SU-DHL-6 (cell line): ENCODE results near the gene CPA4.

ENCODE experiments used
- H2AFZ ChIP-seq: fragments of 200-600 bp; sonication (generic); 2 replicates; pipeline ENCODE4 v1.6.1; 2014; ENCODE audit warnings: low read depth, mild to moderate bottlenecking, moderate library complexity, mixed read lengths, antibody characterized with exemption, low read length; ENCODE audit not compliant: severe bottlenecking
- H3F3A ChIP-seq: fragments of 200-600 bp; shearing (Covaris generic); 2 replicates; pipeline ENCODE4 v1.6.0; 2016; ENCODE audit warnings: antibody characterized with exemption, mild to moderate bottlenecking; ENCODE audit not compliant: insufficient read depth
- H3K27ac ChIP-seq: fragments of 200-600 bp; sonication (generic); 2 replicates; pipeline ENCODE4 v1.5.1; 2016; ENCODE audit warnings: low read depth, mild to moderate bottlenecking, low read length, moderate library complexity, mixed read lengths
- H3K27me3 ChIP-seq: fragments of 200-600 bp; sonication (generic), shearing (Covaris generic); 2 replicates; pipeline ENCODE4 v1.6.0; 2014; ENCODE audit warnings: mild to moderate bottlenecking, low read length
- H3K36me3 ChIP-seq: fragments of 200-600 bp; sonication (generic); 2 replicates; pipeline ENCODE4 v1.6.1; 2014; ENCODE audit warnings: mild to moderate bottlenecking, low read length, mixed read lengths
- H3K4me2 ChIP-seq: fragments of 300-600, 200-600 bp; shearing (Covaris generic), sonication (generic); 2 replicates; pipeline ENCODE4 v1.6.0; 2014; ENCODE audit warnings: low read length, low read depth, mild to moderate bottlenecking; ENCODE audit not compliant: poor library complexity, severe bottlenecking
- H3K4me3 ChIP-seq: fragments of 200-600 bp; sonication (generic); 2 replicates; pipeline ENCODE4 v1.5.1; 2014; ENCODE audit warnings: antibody characterized with exemption, low read length, mild to moderate bottlenecking, mixed read lengths; ENCODE audit not compliant: insufficient read depth, poor library complexity, severe bottlenecking
- H3K79me2 ChIP-seq: fragments of 200-600 bp; sonication (generic); 2 replicates; pipeline ENCODE4 v1.6.1; 2014; ENCODE audit warnings: mild to moderate bottlenecking, low read length, moderate library complexity; ENCODE audit not compliant: insufficient read depth
- H3K9ac ChIP-seq: fragments of 200-600 bp; sonication (generic); 2 replicates; pipeline ENCODE4 v1.7.0; 2014; ENCODE audit warnings: mild to moderate bottlenecking, low read length
- H3K9me2 ChIP-seq: fragments of 200-600 bp; sonication (generic); replicated peaks from 2 replicates; pipeline ENCODE4 v1.6.1; 2014; ENCODE audit warnings: low read length; ENCODE audit not compliant: insufficient read depth
- H3K9me3 ChIP-seq: fragments of 200-600 bp; sonication (generic); 2 replicates; pipeline ENCODE4 v1.6.1; 2014; ENCODE audit warnings: low read length, mixed read lengths; ENCODE audit not compliant: insufficient read depth
- H4K20me1 ChIP-seq: fragments of 200-600 bp; sonication (generic); 2 replicates; pipeline ENCODE4 v1.6.1; 2014; ENCODE audit warnings: low read depth, mild to moderate bottlenecking, antibody characterized with exemption, low read length, moderate library complexity, mixed read lengths
- EZH2phosphoT487 ChIP-seq: fragments of 200-600 bp; sonication (generic), shearing (Covaris generic); conservative IDR thresholded peaks from 2 replicates; pipeline ENCODE4 v1.6.1; 2018; ENCODE audit warnings: mild to moderate bottlenecking, antibody characterized with exemption, low read length, moderate library complexity, mixed read lengths
- TF ChIP-seq, protein P1 (sequence below): fragments of 200-600 bp; sonication (generic); IDR thresholded peaks from one replicate; pipeline ENCODE4 v1.5.1; 2017; ENCODE audit warnings: antibody characterized with exemption, mild to moderate bottlenecking, low read length, moderate library complexity; ENCODE audit not compliant: insufficient read depth, poor library complexity, severe bottlenecking

The CPA4 gene

GRCh38 chr7:130299866-130300265 lies 6.9 kb downstream of the CPA4 start:
- H3K9me2 ChIP-seq: no peaks in the 10 kb centered on the region
- H2AFZ ChIP-seq: no peak overlapping the region
- no peak for TF ChIP-seq EZH2phosphoT487
- TF ChIP-seq, protein P1, sequence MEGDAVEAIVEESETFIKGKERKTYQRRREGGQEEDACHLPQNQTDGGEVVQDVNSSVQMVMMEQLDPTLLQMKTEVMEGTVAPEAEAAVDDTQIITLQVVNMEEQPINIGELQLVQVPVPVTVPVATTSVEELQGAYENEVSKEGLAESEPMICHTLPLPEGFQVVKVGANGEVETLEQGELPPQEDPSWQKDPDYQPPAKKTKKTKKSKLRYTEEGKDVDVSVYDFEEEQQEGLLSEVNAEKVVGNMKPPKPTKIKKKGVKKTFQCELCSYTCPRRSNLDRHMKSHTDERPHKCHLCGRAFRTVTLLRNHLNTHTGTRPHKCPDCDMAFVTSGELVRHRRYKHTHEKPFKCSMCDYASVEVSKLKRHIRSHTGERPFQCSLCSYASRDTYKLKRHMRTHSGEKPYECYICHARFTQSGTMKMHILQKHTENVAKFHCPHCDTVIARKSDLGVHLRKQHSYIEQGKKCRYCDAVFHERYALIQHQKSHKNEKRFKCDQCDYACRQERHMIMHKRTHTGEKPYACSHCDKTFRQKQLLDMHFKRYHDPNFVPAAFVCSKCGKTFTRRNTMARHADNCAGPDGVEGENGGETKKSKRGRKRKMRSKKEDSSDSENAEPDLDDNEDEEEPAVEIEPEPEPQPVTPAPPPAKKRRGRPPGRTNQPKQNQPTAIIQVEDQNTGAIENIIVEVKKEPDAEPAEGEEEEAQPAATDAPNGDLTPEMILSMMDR: no peak
- no peak overlapping the region for H3K27ac ChIP-seq
- no peaks in the 10 kb centered on the region for H3F3A ChIP-seq
- no peak overlapping the region for H3K4me3 ChIP-seq
- H3K4me2 ChIP-seq: no peak overlapping the region
- no peaks in the 10 kb centered on the region for H3K36me3 ChIP-seq
- no peaks in the 10 kb centered on the region for H4K20me1 ChIP-seq
- H3K27me3 ChIP-seq: no peaks in the 10 kb centered on the region
- no peaks in the 10 kb centered on the region for H3K9me3 ChIP-seq
- no peaks in the 10 kb centered on the region for H3K79me2 ChIP-seq
- H3K9ac ChIP-seq: no peak overlapping the region

DNA sequence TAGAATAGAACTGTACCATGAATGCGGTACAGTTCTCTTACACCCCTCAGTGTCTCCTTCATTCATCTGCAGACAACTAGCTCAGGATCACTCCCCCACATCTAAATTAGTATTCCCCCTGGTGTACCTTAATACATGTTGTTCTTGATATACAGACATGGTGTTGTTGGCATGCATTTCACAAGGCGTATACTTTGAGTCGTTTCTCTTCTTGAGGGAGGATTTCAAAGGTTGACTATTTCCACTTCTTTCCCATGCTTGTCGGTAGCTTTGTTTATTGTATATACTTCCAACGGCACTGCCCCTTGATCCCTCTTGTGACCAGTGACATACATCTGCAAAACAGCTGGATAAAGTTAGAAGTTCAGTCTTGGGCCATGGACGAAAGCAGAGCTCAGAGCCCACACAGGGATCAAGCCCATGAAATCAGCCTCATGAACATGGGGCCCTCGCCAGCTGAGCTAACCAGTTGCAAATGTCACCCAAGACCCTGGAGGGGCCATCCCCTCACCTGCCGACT lies 8.6 kb downstream of the CPA4 start:
- H2AFZ ChIP-seq: no peak overlapping the region
- no peak overlapping the region for H3K4me3 ChIP-seq
- no peaks in the 10 kb centered on the region for H3F3A ChIP-seq
- no peak overlapping the region for H3K9ac ChIP-seq
- no peaks in the 10 kb centered on the region for H3K27me3 ChIP-seq
- no peak for TF ChIP-seq EZH2phosphoT487
- TF ChIP-seq, protein P1: no peak
- H3K36me3 ChIP-seq: no peaks in the 10 kb centered on the region
- H3K9me2 ChIP-seq: no peaks in the 10 kb centered on the region
- H3K27ac ChIP-seq: no peak overlapping the region
- H3K4me2 ChIP-seq: no peak overlapping the region
- no peaks in the 10 kb centered on the region for H3K9me3 ChIP-seq
- no peaks in the 10 kb centered on the region for H4K20me1 ChIP-seq
- no peaks in the 10 kb centered on the region for H3K79me2 ChIP-seq

DNA sequence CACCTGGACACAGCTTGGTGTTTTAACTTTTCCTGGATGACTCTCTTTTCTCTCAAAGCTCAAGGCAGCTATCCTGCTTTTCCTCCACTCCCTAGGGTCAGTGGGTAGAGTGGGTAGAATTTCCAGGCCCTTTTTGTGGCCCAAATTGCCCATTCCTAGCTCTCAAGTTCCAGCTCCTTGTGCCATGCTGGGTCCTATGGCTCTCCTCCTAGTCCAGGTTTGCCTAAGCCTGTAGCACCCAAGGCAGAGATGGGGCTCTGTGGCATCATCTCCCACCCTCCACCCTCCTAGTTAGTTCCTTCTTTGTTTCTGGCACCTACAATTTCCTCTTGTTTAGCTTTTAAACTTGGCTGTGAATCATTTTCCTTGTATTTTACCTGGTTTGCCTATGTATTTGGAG lies 9.7 kb downstream of the CPA4 start:
- Histone ChIP-seq H3F3A (no peaks in the 10 kb centered on the region), H3K79me2 (no peaks in the 10 kb centered on the region), H4K20me1 (no peaks in the 10 kb centered on the region), H3K9me2 (no peaks in the 10 kb centered on the region), H3K9me3 (no peaks in the 10 kb centered on the region), H3K27me3 (no peaks in the 10 kb centered on the region), H3K4me2 (no peak overlapping the region), H3K4me3 (no peak overlapping the region), H3K27ac (no peak overlapping the region), H3K9ac (no peak overlapping the region), H3K36me3 (no peaks in the 10 kb centered on the region), H2AFZ (no peak overlapping the region)
- TF ChIP-seq, protein P1: no peak
- no peak for TF ChIP-seq EZH2phosphoT487

- H2AFZ ChIP-seq: no peak overlapping the region
- no peaks in the 10 kb centered on the region for H3K27me3 ChIP-seq
These were observed 10.2 kb downstream of the CPA4 start for GRCh38 chr7:130303127-130303526.

More at GRCh38 chr7:130303127-130303526, 10.2 kb downstream of the CPA4 start:
- no peaks in the 10 kb centered on the region for H3K36me3 ChIP-seq
- H4K20me1 ChIP-seq: no peaks in the 10 kb centered on the region
- H3K9me2 ChIP-seq: no peaks in the 10 kb centered on the region
- no peak overlapping the region for H3K27ac ChIP-seq
- H3K9ac ChIP-seq: no peak overlapping the region
- H3K9me3 ChIP-seq: no peaks in the 10 kb centered on the region
- H3F3A ChIP-seq: no peaks in the 10 kb centered on the region
- no peak overlapping the region for H3K4me2 ChIP-seq
- no peak overlapping the region for H3K4me3 ChIP-seq
- no peak for TF ChIP-seq EZH2phosphoT487
- TF ChIP-seq, protein P1: no peak
- H3K79me2 ChIP-seq: no peaks in the 10 kb centered on the region
